ENCODE results near the gene CEP83.

GRCh38 chr12:94282675-94283074 is 177.0 kb downstream of the CEP83 start:
- TF ChIP-seq CTCF (IDR thresholded peaks at IDR 0.05) = no peak
- TF ChIP-seq RFX5 (IDR thresholded peaks at IDR 0.05; ENCODE audit: low read length) = no peak
- no peak for TF ChIP-seq SMC3 (IDR thresholded peaks at IDR 0.05; ENCODE audit: low read depth, low read length)
- TF ChIP-seq ZBTB33 (IDR thresholded peaks at IDR 0.05; ENCODE audit: borderline replicate concordance, low read depth) = no peak
- no peak for TF ChIP-seq NFIC (IDR thresholded peaks at IDR 0.05; ENCODE audit: borderline replicate concordance)
- TF ChIP-seq IRF3 (IDR thresholded peaks at IDR 0.05; ENCODE audit: low read depth, low read length) = no peak
- no peak for TF ChIP-seq REST (IDR thresholded peaks at IDR 0.05; ENCODE audit: low read depth, low read length)
- no peak for TF ChIP-seq USF2 (IDR thresholded peaks at IDR 0.05; ENCODE audit: borderline replicate concordance, low read depth, low read length)
- no peak for TF ChIP-seq TCF12 (IDR thresholded peaks at IDR 0.05)

Measured in SK-N-SH (cell line).